Activated T-cell treated with anti-CD3 and anti-CD28 coated beads, Interleukin-2, amount 50 U/mL, for 48 hours (primary cell): ENCODE measurements around the gene RNU4-1.
"Not testable (repeated sequence)": the region's sequence is repeated elsewhere in the genome, so short reads cannot be mapped to it uniquely, and the experiment has no call there.

ENCODE experiments used
- DNase-seq, 2 experiments: peaks; one replicate each; pipeline ENCODE4 v3.0.0-alpha.2; 2020

The RNU4-1 gene

GRCh38 chr12:120257041-120257821 is 35.8 kb downstream of the RNU4-1 start:
- no peak for DNase-seq

DNA sequence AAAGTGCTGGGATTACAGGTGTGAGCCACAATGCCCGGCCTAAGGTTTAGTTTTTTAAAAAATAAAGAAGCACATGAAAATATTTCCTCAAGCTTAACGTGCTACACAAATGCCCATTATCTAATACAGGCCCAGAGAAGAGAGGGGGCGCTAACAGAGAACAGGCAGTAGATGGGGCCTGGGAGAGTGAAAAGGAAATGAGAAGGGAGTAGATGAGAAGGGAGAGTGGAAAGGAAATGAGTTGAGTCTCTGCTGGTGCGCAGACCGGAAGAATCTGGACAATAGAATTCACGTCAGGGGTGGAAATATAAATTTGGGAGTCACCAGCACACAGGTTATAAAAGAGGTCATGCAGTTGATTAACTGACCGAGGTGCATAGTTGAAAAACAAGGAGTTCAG is 38.2 kb downstream of the RNU4-1 start:
- no peak for DNase-seq

DNA sequence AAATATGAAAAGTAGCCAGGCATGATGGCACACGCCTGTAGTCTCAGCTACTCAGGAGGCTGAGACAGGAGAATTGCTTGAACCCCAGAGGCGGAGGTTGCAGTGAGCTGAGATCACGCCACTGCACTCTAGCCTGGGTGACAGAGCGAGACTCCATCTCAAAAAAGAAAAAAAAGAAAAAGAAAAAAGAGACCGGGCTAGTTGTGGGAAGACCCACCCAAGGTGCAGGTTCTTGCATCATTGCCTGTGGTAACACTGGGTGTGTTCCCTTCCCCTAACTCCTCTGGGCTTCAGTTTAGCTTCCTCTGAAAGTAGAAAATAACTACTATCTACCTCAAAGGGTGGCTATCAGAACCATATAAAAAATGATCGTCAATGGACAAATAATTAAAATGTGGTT is 39.7 kb downstream of the RNU4-1 start:
- DNase-seq, result not testable (repeated sequence)

DNA sequence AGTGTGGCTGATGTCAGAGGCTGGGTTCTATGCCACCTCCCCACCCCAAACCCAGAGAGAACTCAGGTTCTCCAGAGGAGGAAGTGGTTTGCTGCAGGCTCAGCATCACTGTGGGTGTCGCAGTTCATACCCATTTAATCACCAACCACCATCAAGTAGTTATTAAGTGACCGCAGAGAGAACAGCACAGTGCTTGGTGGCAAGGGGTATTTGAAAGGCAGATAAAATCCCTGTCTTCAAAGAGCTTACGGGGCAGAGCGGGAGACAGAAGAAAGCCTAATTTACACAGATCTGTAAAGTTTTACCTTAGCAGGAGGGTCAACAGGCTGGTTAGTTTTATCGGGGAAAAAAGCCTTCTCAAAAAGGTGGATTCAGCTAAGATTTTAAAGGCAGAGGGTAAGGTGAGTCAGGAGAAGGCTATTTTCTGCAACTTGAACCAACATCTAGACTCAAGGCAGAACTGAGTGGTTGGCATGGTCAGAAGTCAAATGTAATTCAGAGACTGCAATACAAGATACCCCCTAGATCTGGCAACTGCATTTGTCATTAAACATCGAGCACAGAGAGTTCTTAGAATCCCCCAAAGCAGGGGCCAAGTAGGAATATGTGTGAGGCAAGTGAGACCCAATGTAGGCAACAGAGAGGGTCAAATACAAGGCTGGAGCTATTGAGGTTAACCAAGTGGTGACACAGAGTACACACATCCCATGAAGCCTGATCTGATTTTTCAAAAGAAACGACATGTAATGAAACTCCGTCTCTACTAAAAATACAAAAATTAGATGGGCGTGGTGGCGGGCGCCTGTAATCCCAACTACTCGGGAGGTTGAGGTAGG is 40.7 kb downstream of the RNU4-1 start:
- DNase-seq, result peak; percentile 70 to 76

GRCh38 chr12:120251364-120252070 is 41.5 kb downstream of the RNU4-1 start:
- DNase-seq, result not testable (repeated sequence)

DNA sequence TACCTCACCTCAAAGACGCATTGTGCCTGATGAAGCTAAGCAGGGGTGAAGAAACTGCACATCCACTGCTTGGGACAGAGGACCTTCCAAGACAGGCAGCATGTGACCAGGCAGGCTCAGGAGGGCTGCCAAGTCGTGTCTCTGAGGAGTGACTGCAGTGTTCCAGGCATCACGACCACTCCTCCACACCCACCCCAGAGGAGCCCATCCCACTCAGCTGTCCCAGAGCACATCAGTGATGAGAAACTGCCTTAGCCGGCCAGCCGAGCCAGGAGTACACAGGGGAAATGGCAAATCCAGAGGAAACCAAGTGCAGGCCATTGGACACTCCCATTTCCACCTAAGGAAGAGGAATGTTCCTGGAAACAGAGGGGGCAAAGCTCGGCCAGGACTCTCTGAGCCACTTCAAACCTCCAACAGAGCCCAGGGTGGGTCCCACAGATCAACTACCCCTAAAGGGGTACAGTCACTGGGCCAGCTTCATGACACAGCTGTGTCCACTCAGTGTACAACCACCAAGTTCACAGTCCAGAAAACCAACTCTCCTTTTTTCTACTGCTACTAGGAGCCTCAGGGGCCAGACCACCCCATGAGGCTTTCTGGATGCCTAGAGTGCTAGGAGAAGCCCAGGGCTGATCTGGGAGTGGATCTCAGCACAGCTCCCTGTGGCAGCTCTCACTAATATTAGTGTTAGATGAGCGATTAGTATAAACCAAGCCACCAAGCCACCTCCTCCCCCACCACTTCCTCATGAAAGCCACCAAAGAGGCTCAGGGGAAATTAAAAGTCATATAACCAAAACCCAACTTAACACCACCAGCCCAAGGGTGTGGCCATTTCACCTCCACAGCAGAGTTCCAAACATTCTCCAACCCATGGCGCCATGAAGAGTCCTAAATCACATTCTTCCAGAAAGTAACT is 42.9 kb downstream of the RNU4-1 start:
- peak in 1 of 2 experiments; percentile 57 for DNase-seq

DNA sequence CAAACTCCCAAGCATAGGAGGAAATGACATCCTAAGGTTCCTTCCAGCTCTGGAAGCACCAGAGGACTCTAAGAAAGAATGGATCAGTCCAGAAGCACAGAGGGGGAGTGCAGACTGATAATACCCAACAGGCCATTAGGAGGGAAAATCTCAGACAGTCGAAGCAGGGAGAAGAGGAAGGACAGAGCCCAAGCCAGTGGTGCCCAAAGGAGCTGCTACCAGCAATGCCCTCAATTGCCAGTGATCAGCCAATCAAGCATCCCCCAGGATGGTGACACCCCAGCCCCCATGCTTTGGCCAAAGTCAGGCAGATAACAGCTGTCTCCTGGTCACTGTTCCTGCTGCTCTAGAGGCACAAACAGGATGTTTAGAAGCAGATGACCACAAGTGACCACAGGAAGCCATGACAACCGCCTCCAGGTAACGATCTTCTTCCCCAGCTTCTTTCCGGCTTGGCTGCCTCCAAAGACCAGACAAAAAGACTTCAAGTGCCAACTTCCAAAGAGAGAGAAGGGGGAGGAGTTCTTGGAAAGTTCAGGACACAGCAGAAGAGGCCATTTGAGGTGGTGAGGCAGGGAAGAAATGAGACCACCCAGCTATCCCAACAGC is 43.7 kb downstream of the RNU4-1 start:
- DNase-seq, result no peak

GRCh38 chr12:120247621-120248030 is 45.4 kb downstream of the RNU4-1 start:
- DNase-seq, result no peak

DNA sequence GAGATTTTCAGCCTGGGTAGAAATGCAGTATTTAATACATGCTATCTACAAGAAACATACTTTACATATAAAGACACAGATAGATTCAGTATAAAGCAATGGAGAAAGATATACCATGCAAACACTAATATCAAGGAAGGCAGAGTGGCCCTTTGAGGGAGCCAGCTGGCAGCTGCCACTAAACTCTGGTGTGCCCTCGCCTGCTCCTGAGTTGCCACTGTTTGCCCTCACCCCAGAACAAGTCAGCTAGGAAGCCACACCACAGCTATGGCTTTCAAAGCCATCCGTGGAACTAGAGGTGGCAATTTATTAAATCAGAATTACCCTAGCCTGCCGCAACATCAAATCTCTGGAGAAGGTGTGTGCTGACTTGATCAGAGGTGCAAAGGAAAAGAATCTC is 45.9 kb downstream of the RNU4-1 start:
- DNase-seq, result no peak

DNA sequence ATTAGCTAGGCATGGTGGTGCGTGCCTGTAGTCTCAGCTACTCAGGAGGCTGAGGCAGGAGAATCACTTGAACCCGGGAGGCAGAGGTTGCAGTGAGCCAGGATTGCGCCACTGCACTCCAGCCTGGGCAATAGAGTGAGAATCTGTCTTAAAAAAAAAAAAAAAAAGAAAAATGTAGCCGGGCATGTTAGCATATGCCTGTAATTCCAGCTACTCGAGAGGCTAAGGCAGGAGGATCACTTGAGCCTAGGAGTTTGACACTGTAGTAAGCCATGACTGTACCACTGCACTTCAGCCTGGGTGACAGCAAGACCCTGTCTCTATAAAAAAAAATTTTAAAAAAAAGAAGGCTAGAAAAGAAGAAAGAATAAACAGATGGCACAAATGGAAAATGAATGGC is 46.3 kb downstream of the RNU4-1 start:
- DNase-seq, result not testable (repeated sequence)
